SK-N-SH (cell line): ENCODE data around the gene PAM16. TPM values are rescaled to one million over a fixed set of nuclear protein-coding genes. Genes with fewer than 3 reads are reported as not detected.

Source experiments
- CTCF ChIA-PET: fragments of 300-600, 350-600 bp; formaldehyde crosslinking; extraction: SDS; loops from one replicate; lab custom pipeline; 2021; lab: Yijun Ruan, JAX
- POLR2A ChIA-PET: fragments of 350-600 bp; sonication (Branson Sonifier 250); formaldehyde crosslinking; extraction: SDS; loops from one replicate; lab custom pipeline; 2020; ENCODE audit warnings: antibody characterized with exemption, inconsistent platforms; lab: Yijun Ruan, JAX
- DNase-seq: peaks from one replicate; pipeline ENCODE4 v3.0.0; 2012
- H2AFZ ChIP-seq: fragments of 200-600 bp; sonication (generic); 2 replicates; pipeline ENCODE4 v1.8.1; 2016; ENCODE audit warnings: antibody characterized with exemption, mild to moderate bottlenecking, low read depth
- H3F3A ChIP-seq: fragments of 200-600 bp; sonication (generic); replicated peaks from 2 replicates; pipeline ENCODE3; 2016; ENCODE audit warnings: antibody characterized with exemption, mild to moderate bottlenecking; ENCODE audit not compliant: insufficient read depth
- H3K27ac ChIP-seq, 2 experiments: fragments of 200-500 bp in 1 of 2; fragments of 200-600 bp in 1 of 2; sonication (Bioruptor generic) in 1 of 2; sonication (generic), shearing (Covaris generic) in 1 of 2; 2 replicates each; pipeline versions ENCODE4 v1.5.1 to v1.6.1; 2014 to 2016; ENCODE audit warnings: low read depth in 2 of 2, inconsistent platforms in 1 of 2, low read length in 1 of 2, mild to moderate bottlenecking in 1 of 2, mixed read lengths in 1 of 2
- H3K27me3 ChIP-seq: fragments of 200-600 bp; sonication (generic), shearing (Covaris generic); 2 replicates; pipeline ENCODE4 v1.6.1; 2016; ENCODE audit warnings: mixed run types; ENCODE audit not compliant: insufficient read depth
- H3K36me3 ChIP-seq, 2 experiments: fragments of 200-500 bp in 1 of 2; fragments of 200-600 bp in 1 of 2; sonication (Bioruptor generic) in 1 of 2; sonication (generic) in 1 of 2; replicated peaks in 1 of 2; 2 replicates each; pipeline versions ENCODE3 to v1.5.1; 2014 to 2016; ENCODE audit warnings: low read length in 1 of 2, mild to moderate bottlenecking in 1 of 2; ENCODE audit not compliant: insufficient read depth in 2 of 2, control insufficient read depth in 1 of 2
- H3K4me1 ChIP-seq, 2 experiments: fragments of 200-500 bp in 1 of 2; fragments of 200-600 bp in 1 of 2; sonication (Bioruptor generic) in 1 of 2; sonication (generic), shearing (Covaris generic) in 1 of 2; 2 replicates each; pipeline versions ENCODE4 v1.5.1 to v1.6.1; 2014 to 2016; ENCODE audit warnings: low read depth in 1 of 2, low read length in 1 of 2, mixed run types in 1 of 2; ENCODE audit not compliant: insufficient read depth in 2 of 2, control insufficient read depth in 1 of 2
- H3K4me2 ChIP-seq: fragments of 200-600 bp; sonication (generic), shearing (Covaris generic); 2 replicates; pipeline ENCODE4 v1.6.1; 2017; ENCODE audit warnings: mixed run types
- H3K4me3 ChIP-seq, 2 experiments: fragments of 200-500 bp in 1 of 2; fragments of 200-600 bp in 1 of 2; sonication (Bioruptor generic) in 1 of 2; sonication (generic), shearing (Covaris generic) in 1 of 2; 2 replicates each; pipeline versions ENCODE4 v1.5.1 to v1.8.1; 2014 to 2016; ENCODE audit warnings: low read depth in 2 of 2, inconsistent platforms in 1 of 2, low read length in 1 of 2, mild to moderate bottlenecking in 1 of 2, mixed read lengths in 1 of 2, moderate library complexity in 1 of 2
- H3K79me2 ChIP-seq: fragments of 200-600 bp; sonication (generic); 2 replicates; pipeline ENCODE4 v1.8.1; 2017; ENCODE audit warnings: mild to moderate bottlenecking; ENCODE audit not compliant: insufficient read depth
- H3K9ac ChIP-seq: fragments of 200-600 bp; sonication (generic); 2 replicates; pipeline ENCODE4 v1.6.1; 2017; ENCODE audit warnings: mixed run types
- H3K9me2 ChIP-seq: fragments of 200-600 bp; sonication (generic); 2 replicates; pipeline ENCODE4 v1.6.1; 2017; ENCODE audit warnings: mixed run types
- H3K9me3 ChIP-seq: fragments of 200-600 bp; sonication (generic); 2 replicates; pipeline ENCODE4 v1.6.1; 2017; ENCODE audit warnings: mixed run types, mild to moderate bottlenecking, moderate library complexity
- H4K20me1 ChIP-seq: fragments of 200-600 bp; sonication (generic); 2 replicates; pipeline ENCODE4 v1.6.1; 2017; ENCODE audit warnings: mild to moderate bottlenecking, mixed run types; ENCODE audit not compliant: insufficient read depth
- CHD2 ChIP-seq: fragments of 150-350 bp; IDR thresholded peaks from 2 replicates; pipeline ENCODE4 v1.6.1; 2018; ENCODE audit warnings: low read length; ENCODE audit not compliant: partially characterized antibody
- EP300 ChIP-seq, 2 experiments: IDR thresholded peaks; 2 replicates each; pipeline versions ENCODE4 v1.4.0 to v1.6.1; 2012; ENCODE audit warnings: borderline replicate concordance in 1 of 2, low read depth in 1 of 2, low read length in 1 of 2
- EZH2phosphoT487 ChIP-seq: fragments of 200-600 bp; sonication (generic); IDR thresholded peaks from 2 replicates; pipeline ENCODE4 v1.6.1; 2017; ENCODE audit warnings: low read depth, mixed run types, mild to moderate bottlenecking, antibody characterized with exemption, moderate library complexity, borderline replicate concordance
- GABPA ChIP-seq: IDR thresholded peaks from 2 replicates; pipeline ENCODE4 v1.4.0; 2012; ENCODE audit warnings: low read depth, mild to moderate bottlenecking
- MEF2A ChIP-seq: IDR thresholded peaks from 2 replicates; pipeline ENCODE4 v1.4.0; 2012; ENCODE audit warnings: low read depth, borderline replicate concordance
- MXI1 ChIP-seq: IDR thresholded peaks from 2 replicates; pipeline ENCODE4 v1.6.1; 2012; ENCODE audit warnings: mild to moderate bottlenecking, low read depth, low read length, improper control_type of control experiment
- PBX3 ChIP-seq: IDR thresholded peaks from 2 replicates; pipeline ENCODE4; 2012
- POLR2AphosphoS5 ChIP-seq: IDR thresholded peaks from 2 replicates; pipeline ENCODE4 v1.6.1; 2012; ENCODE audit warnings: low read depth, low read length
- RAD21 ChIP-seq: IDR thresholded peaks from 2 replicates; pipeline ENCODE4 v1.6.1; 2012; ENCODE audit warnings: mild to moderate bottlenecking, low read length
- RFX5 ChIP-seq: IDR thresholded peaks from 2 replicates; pipeline ENCODE4 v1.6.1; 2012; ENCODE audit warnings: mild to moderate bottlenecking, improper control_type of control experiment, low read length
- RXRA ChIP-seq: IDR thresholded peaks from 2 replicates; pipeline ENCODE4 v1.4.0; 2012; ENCODE audit warnings: low read depth, mild to moderate bottlenecking, borderline replicate concordance
- SMC3 ChIP-seq: IDR thresholded peaks from 2 replicates; pipeline ENCODE4 v1.6.1; 2012; ENCODE audit warnings: low read depth, low read length, improper control_type of control experiment
- TEAD4 ChIP-seq: IDR thresholded peaks from 2 replicates; pipeline ENCODE4 v1.4.0; 2012; ENCODE audit warnings: mild to moderate bottlenecking, borderline replicate concordance; ENCODE audit not compliant: insufficient read depth
- USF2 ChIP-seq: fragments of 150-350 bp; IDR thresholded peaks from 2 replicates; pipeline ENCODE4 v1.6.1; 2017; ENCODE audit warnings: antibody characterized with exemption, low read length, low read depth, borderline replicate concordance
- YY1 ChIP-seq: IDR thresholded peaks from 2 replicates; pipeline ENCODE4 v1.4.0; 2012; ENCODE audit warnings: low read depth, mild to moderate bottlenecking
- ZBTB33 ChIP-seq: IDR thresholded peaks from 2 replicates; pipeline ENCODE4 v1.4.0; 2012; ENCODE audit warnings: low read depth, borderline replicate concordance
- WGBS: methylation state at CpG from one replicate; pipeline ENCODE4 v1.1.6; 2017; ENCODE audit warnings: low lambda C conversion rate; 5-methylcytosine and 5-hydroxymethylcytosine counted together
- polyA plus RNA-seq, 3 experiments: library from polyadenylated mRNA; depleted of rRNA; stranded (reverse); fragments of >200 nt; gene quantifications; 2 replicates each; pipeline ENCODE4 v1.2.3, GENCODE V29; 2012
- TF ChIP-seq, protein P1 (sequence below): fragments of 150-350 bp; IDR thresholded peaks from 2 replicates; pipeline ENCODE4 v1.6.1; 2016; ENCODE audit warnings: mild to moderate bottlenecking, low read depth, low read length
- TF ChIP-seq, protein P2 (sequence below): IDR thresholded peaks from 2 replicates; pipeline ENCODE4 v1.4.0; 2012; ENCODE audit warnings: low read depth
- TF ChIP-seq, protein P3 (sequence below): IDR thresholded peaks from 2 replicates; pipeline ENCODE4 v1.6.1; 2012; ENCODE audit warnings: mild to moderate bottlenecking, low read depth, low read length, moderate library complexity
- TF ChIP-seq, protein P4 (sequence below): IDR thresholded peaks from 2 replicates; pipeline ENCODE4 v1.4.0; 2012; ENCODE audit warnings: low read depth, borderline replicate concordance

PAM16 gene
- polyA plus RNA-seq, 1 of the 3 experiments (the other 2 are of a cell fraction): 96.4 TPM

GRCh38 chr16:4307215-4308037, 43.7 kb downstream of the PAM16 start:
- Histone ChIP-seq H3K36me3 (no peaks in the 10 kb centered on the region), H3K27me3 (no peaks in the 10 kb centered on the region), H3F3A (peaks cover 10% of the 10 kb centered on the region), H3K4me2 (peak overlapping the region; percentile 68), H2AFZ (peak overlapping the region; percentile 86), H3K9ac (peak overlapping the region; percentile 36; the same call in 1 of the 2 replicates), H3K4me1 (peaks cover 0 to 16% of the 10 kb centered on the region in 2 experiments; a peak in 1 of 4 replicates), H3K79me2 (no peaks in the 10 kb centered on the region), H3K27ac (peak overlapping the region; percentile 39 to 77; a peak in 3 of 4 replicates), H3K4me3 (peak overlapping the region; percentile 52 to 56), H3K9me2 (no peaks in the 10 kb centered on the region), H4K20me1 (no peaks in the 10 kb centered on the region), H3K9me3 (no peaks in the 10 kb centered on the region)
- DNase-seq: peak; percentile 99
- 31% methylated on average over 20 of the region's 68 CpGs for WGBS
- ChIA-PET POLR2A (interaction anchor here (1.3 to 2.8 kb wide), 2 partner anchors 13 to 33 kb away, joined by 4 to 14 read pairs; no protein-coding TSS in a partner anchor), CTCF (interaction anchor here (0.9 to 2.7 kb wide), 12 partner anchors 8 to 95 kb away, joined by 3 to 11 read pairs (median 4); partner anchors contain the start of gene GLIS2)
- no peak for TF ChIP-seq RFX5
- peak; percentile 4 for TF ChIP-seq CHD2
- no peak for TF ChIP-seq EP300 (IDR thresholded peaks at IDR 0.05; ENCODE audit: borderline replicate concordance in 1 of 2, low read depth in 1 of 2, low read length in 1 of 2)
- no peak for TF ChIP-seq ZBTB33
- TF ChIP-seq RAD21: no peak
- TF ChIP-seq MXI1: peak; percentile 58; the same call in 1 of the 2 replicates
- TF ChIP-seq USF2: no peak
- TF ChIP-seq YY1: no peak
- TF ChIP-seq EZH2phosphoT487: no peak
- peak; percentile 52; the same call in 1 of the 2 replicates for TF ChIP-seq GABPA
- 0 out of 2 replicates have a peak, but pooled peaks have one; percentile 53 for TF ChIP-seq POLR2AphosphoS5
- TF ChIP-seq, protein P1, sequence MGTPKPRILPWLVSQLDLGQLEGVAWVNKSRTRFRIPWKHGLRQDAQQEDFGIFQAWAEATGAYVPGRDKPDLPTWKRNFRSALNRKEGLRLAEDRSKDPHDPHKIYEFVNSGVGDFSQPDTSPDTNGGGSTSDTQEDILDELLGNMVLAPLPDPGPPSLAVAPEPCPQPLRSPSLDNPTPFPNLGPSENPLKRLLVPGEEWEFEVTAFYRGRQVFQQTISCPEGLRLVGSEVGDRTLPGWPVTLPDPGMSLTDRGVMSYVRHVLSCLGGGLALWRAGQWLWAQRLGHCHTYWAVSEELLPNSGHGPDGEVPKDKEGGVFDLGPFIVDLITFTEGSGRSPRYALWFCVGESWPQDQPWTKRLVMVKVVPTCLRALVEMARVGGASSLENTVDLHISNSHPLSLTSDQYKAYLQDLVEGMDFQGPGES: no peak
- TF ChIP-seq, protein P2, sequence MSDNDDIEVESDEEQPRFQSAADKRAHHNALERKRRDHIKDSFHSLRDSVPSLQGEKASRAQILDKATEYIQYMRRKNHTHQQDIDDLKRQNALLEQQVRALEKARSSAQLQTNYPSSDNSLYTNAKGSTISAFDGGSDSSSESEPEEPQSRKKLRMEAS: no peak
- peak; percentile 62 for TF ChIP-seq PBX3
- peak; percentile 70 for TF ChIP-seq TEAD4
- no peak for TF ChIP-seq RXRA
- TF ChIP-seq, protein P3, sequence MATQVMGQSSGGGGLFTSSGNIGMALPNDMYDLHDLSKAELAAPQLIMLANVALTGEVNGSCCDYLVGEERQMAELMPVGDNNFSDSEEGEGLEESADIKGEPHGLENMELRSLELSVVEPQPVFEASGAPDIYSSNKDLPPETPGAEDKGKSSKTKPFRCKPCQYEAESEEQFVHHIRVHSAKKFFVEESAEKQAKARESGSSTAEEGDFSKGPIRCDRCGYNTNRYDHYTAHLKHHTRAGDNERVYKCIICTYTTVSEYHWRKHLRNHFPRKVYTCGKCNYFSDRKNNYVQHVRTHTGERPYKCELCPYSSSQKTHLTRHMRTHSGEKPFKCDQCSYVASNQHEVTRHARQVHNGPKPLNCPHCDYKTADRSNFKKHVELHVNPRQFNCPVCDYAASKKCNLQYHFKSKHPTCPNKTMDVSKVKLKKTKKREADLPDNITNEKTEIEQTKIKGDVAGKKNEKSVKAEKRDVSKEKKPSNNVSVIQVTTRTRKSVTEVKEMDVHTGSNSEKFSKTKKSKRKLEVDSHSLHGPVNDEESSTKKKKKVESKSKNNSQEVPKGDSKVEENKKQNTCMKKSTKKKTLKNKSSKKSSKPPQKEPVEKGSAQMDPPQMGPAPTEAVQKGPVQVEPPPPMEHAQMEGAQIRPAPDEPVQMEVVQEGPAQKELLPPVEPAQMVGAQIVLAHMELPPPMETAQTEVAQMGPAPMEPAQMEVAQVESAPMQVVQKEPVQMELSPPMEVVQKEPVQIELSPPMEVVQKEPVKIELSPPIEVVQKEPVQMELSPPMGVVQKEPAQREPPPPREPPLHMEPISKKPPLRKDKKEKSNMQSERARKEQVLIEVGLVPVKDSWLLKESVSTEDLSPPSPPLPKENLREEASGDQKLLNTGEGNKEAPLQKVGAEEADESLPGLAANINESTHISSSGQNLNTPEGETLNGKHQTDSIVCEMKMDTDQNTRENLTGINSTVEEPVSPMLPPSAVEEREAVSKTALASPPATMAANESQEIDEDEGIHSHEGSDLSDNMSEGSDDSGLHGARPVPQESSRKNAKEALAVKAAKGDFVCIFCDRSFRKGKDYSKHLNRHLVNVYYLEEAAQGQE: no peak
- TF ChIP-seq MEF2A: no peak
- TF ChIP-seq, protein P4, sequence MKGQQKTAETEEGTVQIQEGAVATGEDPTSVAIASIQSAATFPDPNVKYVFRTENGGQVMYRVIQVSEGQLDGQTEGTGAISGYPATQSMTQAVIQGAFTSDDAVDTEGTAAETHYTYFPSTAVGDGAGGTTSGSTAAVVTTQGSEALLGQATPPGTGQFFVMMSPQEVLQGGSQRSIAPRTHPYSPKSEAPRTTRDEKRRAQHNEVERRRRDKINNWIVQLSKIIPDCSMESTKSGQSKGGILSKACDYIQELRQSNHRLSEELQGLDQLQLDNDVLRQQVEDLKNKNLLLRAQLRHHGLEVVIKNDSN: no peak
- no peak for TF ChIP-seq SMC3
